Glomerular visceral epithelial cell (primary cell): Measurements from ENCODE around the gene PRDM1.

Source experiments
- DNase-seq: peaks from one replicate; pipeline ENCODE4 v3.0.0-alpha.2; 2016; ENCODE audit errors: extremely low spot score

PRDM1 gene

GRCh38 chr6:106070636-106071035 lies 15.5 kb upstream of the PRDM1 start:
- DNase-seq, result no peak

GRCh38 chr6:106072501-106073090 lies 13.5 kb upstream of the PRDM1 start:
- DNase-seq, result no peak

GRCh38 chr6:106074146-106074545 lies 12.0 kb upstream of the PRDM1 start:
- no peak for DNase-seq

- DNase-seq, result no peak
These were observed 10.0 kb upstream of the PRDM1 start for GRCh38 chr6:106076139-106076538.

GRCh38 chr6:106077170-106077569 lies 9.0 kb upstream of the PRDM1 start:
- peak; percentile 33 for DNase-seq

- DNase-seq, result no peak
These were observed 8.3 kb upstream of the PRDM1 start for GRCh38 chr6:106077881-106078280.

- DNase-seq, result no peak
These were observed 6.0 kb upstream of the PRDM1 start for GRCh38 chr6:106079961-106080762.

- DNase-seq, result no peak
These were observed 5.4 kb upstream of the PRDM1 start for GRCh38 chr6:106080763-106081095.

GRCh38 chr6:106081715-106082114 lies 4.4 kb upstream of the PRDM1 start:
- DNase-seq, result no peak

GRCh38 chr6:106082735-106083398 lies 3.3 kb upstream of the PRDM1 start:
- DNase-seq, result no peak

GRCh38 chr6:106083618-106084017 lies 2.5 kb upstream of the PRDM1 start:
- DNase-seq, result no peak

GRCh38 chr6:106084106-106084988 lies 1.8 kb upstream of the PRDM1 start:
- peak; percentile 83 for DNase-seq

GRCh38 chr6:106084989-106085691 lies 996 bp upstream of the PRDM1 start:
- no peak for DNase-seq

- DNase-seq, result no peak
These were observed 498 bp upstream of the PRDM1 start for GRCh38 chr6:106085692-106085983.

GRCh38 chr6:106086814-106087175 lies 659 bp downstream of the PRDM1 start:
- no peak for DNase-seq

GRCh38 chr6:106087548-106088325 lies 1.6 kb downstream of the PRDM1 start:
- DNase-seq, result peak; percentile 36

GRCh38 chr6:106090001-106090400 lies 3.9 kb downstream of the PRDM1 start:
- DNase-seq, result no peak

GRCh38 chr6:106092279-106092678 lies 6.1 kb downstream of the PRDM1 start:
- DNase-seq, result no peak

GRCh38 chr6:106094261-106094963 lies 8.3 kb downstream of the PRDM1 start:
- no peak for DNase-seq

GRCh38 chr6:106094964-106095335 lies 8.8 kb downstream of the PRDM1 start:
- DNase-seq, result no peak
